Activated T-helper 2 cell treated with anti-CD3 and anti-CD28 coated beads, Interferon-gamma antibody, Interleukin-2, Interleukin-4, amounts not matched to agents 10 μg/mL and 5 μg/mL and 100 μg/mL, durations not matched to agents 14 hours and 24 hours and 36 hours (primary cell): ENCODE data around the gene MAP3K20. TPM values are rescaled to one million over a fixed set of nuclear protein-coding genes. Genes with fewer than 3 reads are reported as not detected.
"Not testable (repeated sequence)": the region's sequence is repeated elsewhere in the genome, so short reads cannot be mapped to it uniquely, and the experiment has no call there.

Experiments used
- DNase-seq: peaks from one replicate; pipeline ENCODE4 v3.0.0; 2021; ENCODE audit warnings: low spot score
- H3K27ac Mint-ChIP-seq: one replicate; pipeline ENCODE4 v1.8.0; 2021; ENCODE audit warnings: mixed read lengths
- H3K27me3 Mint-ChIP-seq: one replicate; pipeline ENCODE4 v1.8.0; 2021; ENCODE audit warnings: low read depth, mixed read lengths
- H3K36me3 Mint-ChIP-seq: one replicate; pipeline ENCODE4 v1.8.0; 2021; ENCODE audit warnings: low read depth, mixed read lengths
- H3K4me1 Mint-ChIP-seq: one replicate; pipeline ENCODE4 v1.8.0; 2021; ENCODE audit warnings: low read depth, mixed read lengths
- H3K4me3 Mint-ChIP-seq: one replicate; pipeline ENCODE4 v1.8.0; 2021; ENCODE audit warnings: low read depth, mild to moderate bottlenecking, moderate library complexity, mixed read lengths
- H3K9me3 Mint-ChIP-seq: one replicate; pipeline ENCODE4 v1.8.0; 2021; ENCODE audit warnings: mixed read lengths
- intact Hi-C: fragments of 100-400 bp; cut with micrococcal nuclease; formaldehyde crosslinking; loops from one replicate; pipeline ENCODE4 v1.15.1; 2023
- total RNA-seq: library from RNA; stranded (reverse); gene quantifications from 2 replicates; pipeline ENCODE4 v1.2.3, GENCODE V29; 2022

MAP3K20 gene
- total RNA-seq, 1 donor from 2014 or later, result 26.8 TPM

- DNase-seq, result no peak
- peaks cover 10% of the 10 kb centered on the region for H3K27me3 Mint-ChIP-seq
- no peak overlapping the region for H3K4me3 Mint-ChIP-seq
- no peaks in the 10 kb centered on the region for H3K9me3 Mint-ChIP-seq
- H3K27ac Mint-ChIP-seq, result no peak overlapping the region
- H3K4me1 Mint-ChIP-seq, result peaks cover 2% of the 10 kb centered on the region
- intact Hi-C loops, result no loop called here
- H3K36me3 Mint-ChIP-seq, result peaks cover 12% of the 10 kb centered on the region
These were observed 116.0 kb downstream of the MAP3K20 start for GRCh38 chr2:173191601-173192000.

- H3K36me3 Mint-ChIP-seq, result peaks cover 12% of the 10 kb centered on the region
These were observed 116.4 kb downstream of the MAP3K20 start for GRCh38 chr2:173192071-173192470.

GRCh38 chr2:173193925-173194324 lies 118.3 kb downstream of the MAP3K20 start:
- no peak for DNase-seq
- Mint-ChIP-seq H3K4me3 (no peak overlapping the region), H3K9me3 (no peaks in the 10 kb centered on the region), H3K36me3 (peaks cover 16% of the 10 kb centered on the region), H3K27ac (no peak overlapping the region), H3K27me3 (peaks cover 10% of the 10 kb centered on the region), H3K4me1 (no peaks in the 10 kb centered on the region)
- intact Hi-C loops, result no loop called here

More at GRCh38 chr2:173192071-173192470, 116.4 kb downstream of the MAP3K20 start:
- no peak overlapping the region for H3K27ac Mint-ChIP-seq
- DNase-seq, result no peak
- H3K9me3 Mint-ChIP-seq, result no peaks in the 10 kb centered on the region
- H3K27me3 Mint-ChIP-seq, result peaks cover 10% of the 10 kb centered on the region
- H3K4me1 Mint-ChIP-seq, result peaks cover 2% of the 10 kb centered on the region
- H3K4me3 Mint-ChIP-seq, result no peak overlapping the region
- intact Hi-C loops, result no loop called here

GRCh38 chr2:173195100-173195499 lies 119.5 kb downstream of the MAP3K20 start:
- no peak overlapping the region for H3K4me3 Mint-ChIP-seq
- H3K36me3 Mint-ChIP-seq, result peaks cover 19% of the 10 kb centered on the region

GRCh38 chr2:173196080-173196479 lies 120.4 kb downstream of the MAP3K20 start:
- DNase-seq, result no peak
- peaks cover 5% of the 10 kb centered on the region for H3K27me3 Mint-ChIP-seq
- intact Hi-C loops, result no loop called here
- H3K4me3 Mint-ChIP-seq, result no peak overlapping the region
- no peak overlapping the region for H3K27ac Mint-ChIP-seq
- peaks cover 19% of the 10 kb centered on the region for H3K36me3 Mint-ChIP-seq
- H3K4me1 Mint-ChIP-seq, result no peaks in the 10 kb centered on the region
- H3K9me3 Mint-ChIP-seq, result no peaks in the 10 kb centered on the region

More at GRCh38 chr2:173195100-173195499, 119.5 kb downstream of the MAP3K20 start:
- no peaks in the 10 kb centered on the region for H3K4me1 Mint-ChIP-seq
- H3K27me3 Mint-ChIP-seq, result peaks cover 5% of the 10 kb centered on the region
- intact Hi-C loops, result no loop called here
- no peak for DNase-seq
- no peaks in the 10 kb centered on the region for H3K9me3 Mint-ChIP-seq
- no peak overlapping the region for H3K27ac Mint-ChIP-seq

GRCh38 chr2:173196638-173197037 lies 121.0 kb downstream of the MAP3K20 start:
- DNase-seq, result no peak
- no peaks in the 10 kb centered on the region for H3K4me1 Mint-ChIP-seq

GRCh38 chr2:173198327-173198726 lies 122.7 kb downstream of the MAP3K20 start:
- Mint-ChIP-seq H3K4me3 (no peak overlapping the region), H3K27ac (no peak overlapping the region), H3K4me1 (no peaks in the 10 kb centered on the region), H3K9me3 (no peaks in the 10 kb centered on the region), H3K27me3 (peaks cover 4% of the 10 kb centered on the region), H3K36me3 (peaks cover 15% of the 10 kb centered on the region)
- intact Hi-C loops, result no loop called here
- DNase-seq, result no peak

More at GRCh38 chr2:173196638-173197037, 121.0 kb downstream of the MAP3K20 start:
- no peak overlapping the region for H3K4me3 Mint-ChIP-seq
- H3K27ac Mint-ChIP-seq, result no peak overlapping the region
- intact Hi-C loops, result no loop called here
- peaks cover 16% of the 10 kb centered on the region for H3K36me3 Mint-ChIP-seq
- peaks cover 3% of the 10 kb centered on the region for H3K27me3 Mint-ChIP-seq
- H3K9me3 Mint-ChIP-seq, result no peaks in the 10 kb centered on the region

GRCh38 chr2:173199294-173199693 lies 123.6 kb downstream of the MAP3K20 start:
- Mint-ChIP-seq H3K4me1 (no peaks in the 10 kb centered on the region), H3K36me3 (peaks cover 15% of the 10 kb centered on the region), H3K27ac (no peak overlapping the region), H3K27me3 (peaks cover 4% of the 10 kb centered on the region), H3K9me3 (no peaks in the 10 kb centered on the region), H3K4me3 (no peak overlapping the region)
- DNase-seq, result no peak
- intact Hi-C loops, result no loop called here

- Mint-ChIP-seq H3K4me1 (no peaks in the 10 kb centered on the region), H3K27me3 (peaks cover 5% of the 10 kb centered on the region), H3K4me3 (no peak overlapping the region), H3K27ac (no peak overlapping the region), H3K36me3 (peaks cover 10% of the 10 kb centered on the region), H3K9me3 (no peaks in the 10 kb centered on the region)
- intact Hi-C loops, result no loop called here
- DNase-seq, result no peak
These were observed 126.9 kb downstream of the MAP3K20 start for GRCh38 chr2:173202570-173202969.

- Mint-ChIP-seq H3K36me3 (peaks cover 2% of the 10 kb centered on the region), H3K27me3 (peaks cover 5% of the 10 kb centered on the region), H3K9me3 (no peaks in the 10 kb centered on the region), H3K4me3 (no peak overlapping the region), H3K4me1 (no peaks in the 10 kb centered on the region), H3K27ac (no peak overlapping the region)
- no peak for DNase-seq
- intact Hi-C loops, result no loop called here
These were observed 128.7 kb downstream of the MAP3K20 start for GRCh38 chr2:173204316-173204715.

- Mint-ChIP-seq H3K27me3 (peaks cover 5% of the 10 kb centered on the region), H3K36me3 (peaks cover 2% of the 10 kb centered on the region), H3K9me3 (no peaks in the 10 kb centered on the region), H3K27ac (no peak overlapping the region), H3K4me3 (no peak overlapping the region), H3K4me1 (peaks cover 2% of the 10 kb centered on the region)
- DNase-seq, result no peak
- intact Hi-C loops, result no loop called here
These were observed 129.7 kb downstream of the MAP3K20 start for GRCh38 chr2:173205375-173205774.

- H3K27ac Mint-ChIP-seq, H3K4me1 Mint-ChIP-seq, DNase-seq, H3K27me3 Mint-ChIP-seq, H3K36me3 Mint-ChIP-seq, H3K9me3 Mint-ChIP-seq, H3K4me3 Mint-ChIP-seq, intact Hi-C loops: not testable (repeated sequence)
These were observed 131.5 kb downstream of the MAP3K20 start for GRCh38 chr2:173207124-173207523.

- intact Hi-C loops, result loop anchor here (1.0 to 10.0 kb wide), 5 partner anchors 56 to 406 kb away; no protein-coding TSS in a partner anchor
- Mint-ChIP-seq H3K27ac (peak overlapping the region; percentile 38), H3K9me3 (no peaks in the 10 kb centered on the region), H3K4me3 (no peak overlapping the region), H3K27me3 (peaks cover 3% of the 10 kb centered on the region), H3K36me3 (peaks cover 6% of the 10 kb centered on the region), H3K4me1 (peaks cover 7% of the 10 kb centered on the region)
- DNase-seq, result peak; percentile 32
These were observed 134.9 kb downstream of the MAP3K20 start for GRCh38 chr2:173210270-173211196.
